Testis (tissue), 2 donors: ENCODE data around the gene STAT5B.

ENCODE experiments used
- CTCF ChIP-seq, 3 experiments: fragments of 450-650 bp in 2 of 3; fragments of 200-600 bp in 1 of 3; sonication (generic) in 1 of 3; IDR thresholded peaks; one replicate each; pipeline ENCODE4 v1.5.1; 2016 to 2019; ENCODE audit warnings: antibody characterized with exemption in 3 of 3, mild to moderate bottlenecking in 2 of 3, moderate library complexity in 1 of 3
- POLR2A ChIP-seq: fragments of 450-650 bp; IDR thresholded peaks from one replicate; pipeline ENCODE4 v1.6.1; 2017; ENCODE audit warnings: antibody characterized with exemption, mild to moderate bottlenecking, moderate library complexity

GRCh38 chr17:42240201-42240600 lies 36.0 kb downstream of the STAT5B start:
- TF ChIP-seq CTCF (IDR thresholded peaks at IDR 0.05) (no peak), POLR2A (no peak)
